CD4-positive, alpha-beta T cell treated with Interleukin-17A for 4 hours (primary cell): ENCODE results near the gene CDHR2.
A peak's percentile ranks its signal among the peaks of the same experiment; 100 is the strongest.
"Not testable (repeated sequence)": the region's sequence is repeated elsewhere in the genome, so short reads cannot be mapped to it uniquely, and the experiment has no call there.

Experiments
- DNase-seq: peaks from one replicate; pipeline ENCODE4 v3.0.0-alpha.2; 2020; ENCODE audit warnings: mixed read lengths

Gene CDHR2

GRCh38 chr5:176575066-176575465 lies 25.9 kb downstream of the CDHR2 start:
- no peak for DNase-seq

GRCh38 chr5:176575488-176576422 lies 26.6 kb downstream of the CDHR2 start:
- DNase-seq, result no peak

GRCh38 chr5:176577312-176578176 lies 28.4 kb downstream of the CDHR2 start:
- DNase-seq, result no peak

GRCh38 chr5:176578391-176578808 lies 29.3 kb downstream of the CDHR2 start:
- DNase-seq, result peak; percentile 63

- DNase-seq, result no peak
Measured at GRCh38 chr5:176579323-176579722, 30.2 kb downstream of the CDHR2 start.

GRCh38 chr5:176581361-176581760 lies 32.2 kb downstream of the CDHR2 start:
- DNase-seq, result no peak

- DNase-seq, result no peak
Measured at GRCh38 chr5:176583076-176583475, 33.9 kb downstream of the CDHR2 start.

GRCh38 chr5:176587398-176587797 lies 38.3 kb downstream of the CDHR2 start:
- no peak for DNase-seq

GRCh38 chr5:176588297-176588696 lies 39.2 kb downstream of the CDHR2 start:
- DNase-seq, result no peak

- no peak for DNase-seq
Measured at GRCh38 chr5:176589039-176589769, 40.1 kb downstream of the CDHR2 start.

- DNase-seq, result no peak
Measured at GRCh38 chr5:176590035-176590717, 41.0 kb downstream of the CDHR2 start.

- not testable (repeated sequence) for DNase-seq
Measured at GRCh38 chr5:176591667-176592066, 42.5 kb downstream of the CDHR2 start.

GRCh38 chr5:176592573-176592972 lies 43.4 kb downstream of the CDHR2 start:
- DNase-seq, result no peak

GRCh38 chr5:176593273-176593869 lies 44.2 kb downstream of the CDHR2 start:
- no peak for DNase-seq

GRCh38 chr5:176594554-176594953 lies 45.4 kb downstream of the CDHR2 start:
- DNase-seq, result no peak

GRCh38 chr5:176595386-176595943 lies 46.3 kb downstream of the CDHR2 start:
- no peak for DNase-seq

GRCh38 chr5:176596069-176596644 lies 47.0 kb downstream of the CDHR2 start:
- DNase-seq, result no peak

GRCh38 chr5:176596689-176597416 lies 47.7 kb downstream of the CDHR2 start:
- DNase-seq, result peak; percentile 81

- no peak for DNase-seq
Measured at GRCh38 chr5:176597417-176598389, 48.6 kb downstream of the CDHR2 start.
